ENCODE results near the gene NUBPL. TPM values are rescaled to one million over a fixed set of nuclear protein-coding genes. Genes with fewer than 3 reads are reported as not detected.

Gene NUBPL, protein sequence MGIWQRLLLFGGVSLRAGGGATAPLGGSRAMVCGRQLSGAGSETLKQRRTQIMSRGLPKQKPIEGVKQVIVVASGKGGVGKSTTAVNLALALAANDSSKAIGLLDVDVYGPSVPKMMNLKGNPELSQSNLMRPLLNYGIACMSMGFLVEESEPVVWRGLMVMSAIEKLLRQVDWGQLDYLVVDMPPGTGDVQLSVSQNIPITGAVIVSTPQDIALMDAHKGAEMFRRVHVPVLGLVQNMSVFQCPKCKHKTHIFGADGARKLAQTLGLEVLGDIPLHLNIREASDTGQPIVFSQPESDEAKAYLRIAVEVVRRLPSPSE
- total RNA-seq (10 to 100 TPM in 2 of 4 donors, 1 to 10 TPM in 2; 7.0 to 16.3 (median 12.4) TPM), polyA plus RNA-seq (1 to 10 TPM; 3.3 to 9.3 (median 5.1) TPM)
- long read RNA-seq, donor 1, transcript NUBPL-201 (11 exons, 3,049 nt) = major isoform, 8 of 11 reads
- long read RNA-seq, donor 1, partial matches to known transcripts = 0 of 11 reads
- long read RNA-seq, donor 1, other reads (novel, unspliced or antisense) = 3 of 11 reads
- long read RNA-seq, donor 2, transcript NUBPL-201 (11 exons, 3,049 nt) = major isoform, 7 of 11 reads
- long read RNA-seq, donor 2, partial matches to known transcripts = 1 of 11 reads
- long read RNA-seq, donor 2, other reads (novel, unspliced or antisense) = 2 of 11 reads

DNA sequence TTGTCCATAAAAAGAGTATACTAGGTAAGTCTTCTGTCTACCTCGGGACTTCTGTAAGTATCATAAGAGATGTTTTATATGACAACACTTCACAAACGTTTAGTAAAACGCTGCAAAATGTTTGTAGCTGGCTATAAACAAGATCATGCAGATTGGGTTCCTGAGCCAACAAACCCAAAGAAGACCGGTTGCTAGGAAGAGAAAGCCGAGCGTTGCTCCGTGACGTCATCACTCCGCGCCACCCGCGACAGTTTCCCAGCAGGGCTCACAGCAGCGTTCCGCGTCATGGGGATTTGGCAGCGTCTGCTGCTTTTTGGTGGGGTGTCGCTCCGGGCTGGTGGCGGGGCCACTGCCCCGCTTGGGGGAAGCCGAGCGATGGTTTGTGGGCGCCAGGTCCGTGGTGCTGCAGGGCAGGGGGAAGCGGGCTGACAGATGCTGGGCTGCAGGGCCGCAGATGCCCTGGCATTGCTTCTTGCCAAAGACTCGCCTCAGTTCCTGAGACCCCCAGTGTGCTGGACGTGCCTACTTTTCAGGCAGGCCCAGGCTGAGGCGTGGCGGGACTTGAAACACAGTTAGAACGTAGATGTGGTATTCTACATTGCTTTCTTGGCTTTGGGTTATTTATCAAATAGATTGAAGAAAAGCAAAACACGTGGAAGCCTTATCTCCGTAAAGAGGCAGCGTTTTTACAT, at the start of gene NUBPL:
Gene NUBPL (plus strand): TSS at position 250 of the 692 bp plus-strand sequence. CDS start 36 bp downstream, at position 286.
- DNase-seq (peak; percentile 97 to 98), ATAC-seq (peak; percentile 98 to 100 (median 98))
- Histone ChIP-seq H3K27ac (peak within 1 kb of the TSS; percentile 91), H3K4me3 (peak within 1 kb of the TSS; percentile 94), H3K36me3 (ENCODE audit: insufficient read depth in 1 of 2, low read depth in 1 of 2) (peaks cover 0 to 14% of the 10 kb centered on the region in 2 donors), H3K4me1 (peaks cover 9% of the 10 kb centered on the region), H3K9me3 (no peaks in the 10 kb centered on the region), H3K27me3 (ENCODE audit: insufficient read depth in 3 of 3, low read length in 2 of 3) (no peaks in the 10 kb centered on the region)
- TF ChIP-seq, protein P1, sequence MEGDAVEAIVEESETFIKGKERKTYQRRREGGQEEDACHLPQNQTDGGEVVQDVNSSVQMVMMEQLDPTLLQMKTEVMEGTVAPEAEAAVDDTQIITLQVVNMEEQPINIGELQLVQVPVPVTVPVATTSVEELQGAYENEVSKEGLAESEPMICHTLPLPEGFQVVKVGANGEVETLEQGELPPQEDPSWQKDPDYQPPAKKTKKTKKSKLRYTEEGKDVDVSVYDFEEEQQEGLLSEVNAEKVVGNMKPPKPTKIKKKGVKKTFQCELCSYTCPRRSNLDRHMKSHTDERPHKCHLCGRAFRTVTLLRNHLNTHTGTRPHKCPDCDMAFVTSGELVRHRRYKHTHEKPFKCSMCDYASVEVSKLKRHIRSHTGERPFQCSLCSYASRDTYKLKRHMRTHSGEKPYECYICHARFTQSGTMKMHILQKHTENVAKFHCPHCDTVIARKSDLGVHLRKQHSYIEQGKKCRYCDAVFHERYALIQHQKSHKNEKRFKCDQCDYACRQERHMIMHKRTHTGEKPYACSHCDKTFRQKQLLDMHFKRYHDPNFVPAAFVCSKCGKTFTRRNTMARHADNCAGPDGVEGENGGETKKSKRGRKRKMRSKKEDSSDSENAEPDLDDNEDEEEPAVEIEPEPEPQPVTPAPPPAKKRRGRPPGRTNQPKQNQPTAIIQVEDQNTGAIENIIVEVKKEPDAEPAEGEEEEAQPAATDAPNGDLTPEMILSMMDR (IDR thresholded peaks at IDR 0.05) = no peak
- intact Hi-C loops (cut with DNase I) = loop anchor here (5.0 to 10.0 kb wide), 2 partner anchors 104 to 364 kb away; partner anchors contain the start of gene DTD2 (in 1 of the 2)
- WGBS, 3 donors = 0 to 1% (median 0%) methylated on average over 34 of the region's 34 CpGs

DNA sequence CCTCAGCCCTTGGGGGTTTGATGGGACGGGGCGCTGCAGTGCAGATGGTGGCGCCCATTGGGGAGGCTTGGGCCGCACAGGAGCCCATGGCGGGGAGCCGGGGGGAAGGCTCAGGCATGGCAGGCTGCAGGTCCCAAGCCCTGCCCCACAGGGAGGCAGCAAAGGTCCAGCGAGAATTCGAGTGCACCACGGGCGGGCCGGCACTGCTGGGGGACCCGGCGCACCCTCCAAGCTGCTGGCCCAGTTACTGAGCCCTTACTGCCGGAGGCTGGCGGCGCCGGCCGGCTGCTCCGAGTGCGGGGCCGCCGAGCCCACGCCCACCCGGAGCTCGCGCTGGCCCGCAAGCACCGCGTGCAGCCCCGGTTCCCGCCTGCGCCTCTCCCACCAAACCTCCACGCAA, 34.1 kb upstream of the NUBPL start:
- no peaks in the 10 kb centered on the region for H3K9me3 ChIP-seq
- no peaks in the 10 kb centered on the region for H3K27me3 ChIP-seq (ENCODE audit: insufficient read depth in 3 of 3, low read length in 2 of 3)
- no peaks in the 10 kb centered on the region for H3K4me1 ChIP-seq
- H3K36me3 ChIP-seq (ENCODE audit: insufficient read depth in 1 of 2, low read depth in 1 of 2) = no peaks in the 10 kb centered on the region
- H3K4me3 ChIP-seq = no peak overlapping the region
- 94 to 97% (median 96%) methylated on average over 25 to 33 of the region's 33 CpGs for whole genome bisulfite sequencing, 3 donors
- TF ChIP-seq, protein P1 (IDR thresholded peaks at IDR 0.05) = no peak
- DNase-seq = no peak
- intact Hi-C loops (cut with DNase I) = no loop called here
- no peak for ATAC-seq
- H3K27ac ChIP-seq = no peak overlapping the region

DNA sequence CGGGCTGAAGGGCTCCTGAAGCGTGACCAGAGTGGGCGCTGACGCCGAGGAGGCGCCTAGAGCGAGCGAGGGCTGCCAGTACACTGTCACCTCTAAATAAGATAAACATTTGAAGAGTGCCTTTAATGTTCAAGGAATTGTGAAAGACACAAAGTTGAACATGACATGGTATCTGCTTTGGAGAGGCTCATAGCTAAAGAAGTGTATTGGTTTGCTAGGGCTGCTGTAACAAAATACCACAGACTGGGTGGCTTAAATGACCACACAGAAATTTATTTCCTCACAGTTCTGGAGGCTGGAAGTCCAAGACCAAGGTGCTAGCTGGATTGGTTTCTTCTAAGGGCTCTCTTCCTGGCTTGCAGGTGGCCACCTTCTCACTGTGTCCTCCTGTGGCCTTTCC, 33.7 kb upstream of the NUBPL start:
- Histone ChIP-seq H3K36me3 (ENCODE audit: insufficient read depth in 1 of 2, low read depth in 1 of 2) (no peaks in the 10 kb centered on the region), H3K27ac (no peak overlapping the region), H3K4me1 (no peaks in the 10 kb centered on the region), H3K4me3 (no peak overlapping the region), H3K27me3 (ENCODE audit: insufficient read depth in 3 of 3, low read length in 2 of 3) (no peaks in the 10 kb centered on the region), H3K9me3 (no peaks in the 10 kb centered on the region)
- intact Hi-C loops (cut with DNase I) = no loop called here
- 87 to 90% (median 88%) methylated on average over 8 of the region's 8 CpGs for WGBS, 3 donors
- DNase-seq = no peak
- ATAC-seq = no peak
- TF ChIP-seq, protein P1 (IDR thresholded peaks at IDR 0.05) = no peak

DNA sequence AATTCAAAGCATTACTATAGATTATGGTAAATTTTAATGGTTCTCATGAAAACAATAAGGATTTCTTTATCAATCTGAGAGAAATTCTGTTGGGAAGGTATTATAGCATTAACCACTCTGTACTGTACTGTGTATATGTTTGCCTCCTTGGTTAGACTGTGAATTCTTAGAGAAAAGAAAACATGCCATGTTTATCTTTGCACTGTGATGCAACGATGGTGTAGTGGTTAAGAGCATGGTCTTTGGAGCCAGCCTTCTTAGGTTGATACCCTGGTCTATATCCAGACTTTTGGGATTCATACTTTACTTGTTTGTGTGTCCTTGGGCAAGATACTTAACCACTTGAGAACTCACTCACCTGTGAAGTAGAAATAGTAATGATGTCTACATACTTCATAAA, 32.2 kb upstream of the NUBPL start:
- DNase-seq (no peak), ATAC-seq (no peak)
- no peaks in the 10 kb centered on the region for H3K4me1 ChIP-seq
- no peaks in the 10 kb centered on the region for H3K27me3 ChIP-seq (ENCODE audit: insufficient read depth in 3 of 3, low read length in 2 of 3)
- H3K27ac ChIP-seq = no peak overlapping the region
- 45 to 77% (median 60%) methylated on average over 1 of the region's 1 CpG for WGBS, 3 donors
- intact Hi-C loops (cut with DNase I) = no loop called here
- H3K4me3 ChIP-seq = no peak overlapping the region
- TF ChIP-seq, protein P1 (IDR thresholded peaks at IDR 0.05) = no peak
- no peaks in the 10 kb centered on the region for H3K36me3 ChIP-seq (ENCODE audit: insufficient read depth in 1 of 2, low read depth in 1 of 2)
- H3K9me3 ChIP-seq = no peaks in the 10 kb centered on the region
